Neural cell (in vitro differentiated cells): ENCODE measurements around the gene FRRS1L. TPM values are rescaled to one million over a fixed set of nuclear protein-coding genes. Genes with fewer than 3 reads are reported as not detected.

ENCODE experiments used
- H2AFZ ChIP-seq: fragments of 200-600, 300-800 bp; sonication (generic), shearing (Covaris generic); 2 replicates; pipeline ENCODE4 v1.6.0; 2014; ENCODE audit warnings: low read depth, mild to moderate bottlenecking, antibody characterized with exemption, low read length, moderate library complexity
- H3F3A ChIP-seq: fragments of 200-600 bp; shearing (Covaris generic); 2 replicates; pipeline ENCODE4 v1.6.1; 2016; ENCODE audit warnings: mild to moderate bottlenecking, moderate library complexity, mixed read lengths, antibody characterized with exemption, low read length; ENCODE audit not compliant: insufficient read depth, poor library complexity, severe bottlenecking
- H3K27ac ChIP-seq: fragments of 200-600, 300-800 bp; sonication (generic), shearing (Covaris generic); 2 replicates; pipeline ENCODE4 v1.5.1; 2014; ENCODE audit warnings: mild to moderate bottlenecking, low read length, moderate library complexity
- H3K27me3 ChIP-seq: fragments of 300-800, 200-600 bp; sonication (generic), shearing (Covaris generic); 2 replicates; pipeline ENCODE4 v1.6.0; 2014; ENCODE audit warnings: mild to moderate bottlenecking, low read depth, low read length, moderate library complexity; ENCODE audit not compliant: insufficient read depth
- H3K36me3 ChIP-seq: fragments of 300-800, 200-600 bp; sonication (generic), shearing (Covaris generic); 2 replicates; pipeline ENCODE4 v1.5.1; 2014; ENCODE audit warnings: mild to moderate bottlenecking, antibody characterized with exemption, low read length, moderate library complexity; ENCODE audit not compliant: insufficient read depth
- H3K4me2 ChIP-seq: fragments of 300-800, 200-600 bp; sonication (generic), shearing (Covaris generic); 2 replicates; pipeline ENCODE4 v1.6.0; 2014; ENCODE audit warnings: mild to moderate bottlenecking, low read length
- H3K4me3 ChIP-seq: fragments of 300-800, 200-600 bp; sonication (generic), shearing (Covaris generic); 2 replicates; pipeline ENCODE4 v1.5.1; 2014; ENCODE audit warnings: mild to moderate bottlenecking, low read length, moderate library complexity
- H3K79me2 ChIP-seq: fragments of 200-600 bp; shearing (Covaris generic); replicated peaks from 2 replicates; pipeline ENCODE4 v1.6.0; 2014; ENCODE audit warnings: mild to moderate bottlenecking, low read length, moderate library complexity; ENCODE audit not compliant: insufficient read depth
- H3K9ac ChIP-seq: fragments of 300-800, 200-600 bp; sonication (generic), shearing (Covaris generic); 2 replicates; pipeline ENCODE4 v1.6.1; 2016; ENCODE audit warnings: mild to moderate bottlenecking, low read length, mixed read lengths
- H3K9me2 ChIP-seq: fragments of 200-600 bp; shearing (Covaris generic); 2 replicates; pipeline ENCODE4 v1.6.1; 2016; ENCODE audit warnings: mild to moderate bottlenecking, low read length, mixed read lengths; ENCODE audit not compliant: insufficient read depth
- H3K9me3 ChIP-seq: fragments of 200-600, 300-800 bp; sonication (generic), shearing (Covaris generic); 2 replicates; pipeline ENCODE4 v1.6.1; 2016; ENCODE audit warnings: mild to moderate bottlenecking, mixed run types, low read length, moderate library complexity, mixed read lengths
- H4K20me1 ChIP-seq: fragments of 200-600 bp; shearing (Covaris generic); 2 replicates; pipeline ENCODE4 v1.6.1; 2016; ENCODE audit warnings: mild to moderate bottlenecking, mixed run types; ENCODE audit not compliant: insufficient read depth
- CTCF ChIP-seq: fragments of 450-650 bp; IDR thresholded peaks from 2 replicates; pipeline ENCODE4 v1.5.1; 2014; ENCODE audit warnings: antibody characterized with exemption, mild to moderate bottlenecking, moderate library complexity; ENCODE audit not compliant: poor library complexity, severe bottlenecking
- EP300 ChIP-seq: fragments of 450-650 bp; conservative IDR thresholded peaks from 2 replicates; pipeline ENCODE4 v1.6.1; 2014; ENCODE audit warnings: antibody characterized with exemption, mild to moderate bottlenecking, moderate library complexity; ENCODE audit not compliant: poor library complexity, severe bottlenecking
- EZH2 ChIP-seq: fragments of 200-600, 300-800 bp; shearing (Covaris generic), sonication (generic); IDR thresholded peaks from 2 replicates; pipeline ENCODE4 v1.6.1; 2014; ENCODE audit warnings: antibody characterized with exemption, low read length, borderline replicate concordance, mild to moderate bottlenecking; ENCODE audit not compliant: insufficient read depth, poor library complexity, severe bottlenecking
- MXI1 ChIP-seq: fragments of 450-650 bp; conservative IDR thresholded peaks from 2 replicates; pipeline ENCODE4 v1.6.1; 2014; ENCODE audit warnings: antibody characterized with exemption, mild to moderate bottlenecking; ENCODE audit not compliant: poor library complexity, severe bottlenecking
- POLR2AphosphoS5 ChIP-seq: IDR thresholded peaks from 2 replicates; pipeline ENCODE4 v1.6.1; 2012
- RAD21 ChIP-seq: fragments of 450-650 bp; conservative IDR thresholded peaks from 2 replicates; pipeline ENCODE4 v1.6.1; 2014; ENCODE audit warnings: antibody characterized with exemption, mild to moderate bottlenecking, moderate library complexity
- REST ChIP-seq: IDR thresholded peaks from 2 replicates; pipeline ENCODE4 v1.6.1; 2012; ENCODE audit warnings: borderline replicate concordance
- SMC3 ChIP-seq: fragments of 450-650 bp; conservative IDR thresholded peaks from 2 replicates; pipeline ENCODE4 v1.6.1; 2014; ENCODE audit warnings: antibody characterized with exemption, mild to moderate bottlenecking, moderate library complexity; ENCODE audit not compliant: poor library complexity
- TAF1 ChIP-seq: IDR thresholded peaks from 2 replicates; pipeline ENCODE4 v1.6.1; 2012; ENCODE audit warnings: low read depth
- polyA plus RNA-seq: library from polyadenylated mRNA; depleted of rRNA; stranded (reverse); fragments of >200 nt; gene quantifications from 2 replicates; pipeline ENCODE4 v1.2.3, GENCODE V29; 2014

Gene FRRS1L
- polyA plus RNA-seq, 1 donor from 2014 or later, result 20.4 TPM

GRCh38 chr9:109206670-109207069 is 39.6 kb upstream of the FRRS1L start:
- H3K36me3 ChIP-seq, result no peaks in the 10 kb centered on the region
- no peaks in the 10 kb centered on the region for H4K20me1 ChIP-seq
- no peak for TF ChIP-seq TAF1
- no peak for TF ChIP-seq CTCF
- no peak for TF ChIP-seq EP300
- no peak for TF ChIP-seq EZH2
- TF ChIP-seq SMC3, result no peak
- no peak for TF ChIP-seq REST
- TF ChIP-seq MXI1, result no peak
- no peak for TF ChIP-seq POLR2AphosphoS5
- TF ChIP-seq RAD21, result no peak
- H3K9ac ChIP-seq, result no peak overlapping the region
- H3K4me3 ChIP-seq, result no peak overlapping the region
- no peaks in the 10 kb centered on the region for H3K27me3 ChIP-seq
- no peaks in the 10 kb centered on the region for H3K9me3 ChIP-seq
- no peak overlapping the region for H2AFZ ChIP-seq
- no peak overlapping the region for H3K4me2 ChIP-seq
- no peaks in the 10 kb centered on the region for H3K79me2 ChIP-seq
- no peaks in the 10 kb centered on the region for H3F3A ChIP-seq
- H3K27ac ChIP-seq, result no peak overlapping the region
- H3K9me2 ChIP-seq, result no peaks in the 10 kb centered on the region

- Histone ChIP-seq H3K9me2 (no peaks in the 10 kb centered on the region), H3K9ac (no peak overlapping the region), H3K4me3 (no peak overlapping the region), H3K27me3 (no peaks in the 10 kb centered on the region), H4K20me1 (no peaks in the 10 kb centered on the region), H3K4me2 (no peak overlapping the region), H3F3A (no peaks in the 10 kb centered on the region), H3K36me3 (no peaks in the 10 kb centered on the region), H3K27ac (no peak overlapping the region), H3K9me3 (no peaks in the 10 kb centered on the region), H3K79me2 (no peaks in the 10 kb centered on the region), H2AFZ (no peak overlapping the region)
- TF ChIP-seq CTCF (no peak), EP300 (no peak), MXI1 (no peak), REST (no peak), TAF1 (no peak), SMC3 (no peak), POLR2AphosphoS5 (no peak), EZH2 (no peak), RAD21 (no peak)
These were observed 38.5 kb upstream of the FRRS1L start for GRCh38 chr9:109205526-109205925.
